ENCODE results near the gene ATP13A2.

The ATP13A2 gene

GRCh38 chr1:17004466-17005364 lies 7.0 kb downstream of the ATP13A2 start:
- no peak for DNase-seq (ENCODE audit: low read depth in 3 of 3)

GRCh38 chr1:17002524-17002902 lies 9.2 kb downstream of the ATP13A2 start:
- no peak for DNase-seq (ENCODE audit: low read depth in 3 of 3)

GRCh38 chr1:17001760-17002523 lies 9.8 kb downstream of the ATP13A2 start:
- DNase-seq (ENCODE audit: low read depth in 3 of 3) = no peak

DNA sequence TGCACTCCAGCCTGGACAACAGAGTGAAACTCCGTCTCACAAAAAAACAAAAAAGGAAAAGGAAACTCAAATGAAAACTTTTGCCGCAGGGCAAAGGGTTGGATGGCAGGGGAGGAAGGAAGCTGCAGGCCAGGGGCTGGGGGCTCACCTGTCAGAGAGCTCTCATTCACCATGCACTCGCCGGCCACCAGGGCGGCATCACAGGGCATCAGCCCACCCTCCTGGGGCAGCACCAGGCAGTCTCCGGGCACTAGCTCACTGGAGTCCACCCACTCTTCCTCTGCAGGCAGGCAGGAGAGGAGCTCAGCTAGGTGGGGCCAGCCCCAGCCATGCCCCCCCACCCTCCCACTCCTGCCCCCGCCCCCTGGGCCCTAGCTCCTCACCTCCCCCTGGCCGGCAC lies 11.9 kb downstream of the ATP13A2 start:
- DNase-seq (ENCODE audit: low read depth in 3 of 3) = no peak

GRCh38 chr1:16998589-16998988 lies 13.1 kb downstream of the ATP13A2 start:
- DNase-seq (ENCODE audit: low read depth in 3 of 3) = no peak

- DNase-seq (ENCODE audit: low read depth in 3 of 3) = no peak
Measured at GRCh38 chr1:16996845-16997244, 14.9 kb downstream of the ATP13A2 start.

DNA sequence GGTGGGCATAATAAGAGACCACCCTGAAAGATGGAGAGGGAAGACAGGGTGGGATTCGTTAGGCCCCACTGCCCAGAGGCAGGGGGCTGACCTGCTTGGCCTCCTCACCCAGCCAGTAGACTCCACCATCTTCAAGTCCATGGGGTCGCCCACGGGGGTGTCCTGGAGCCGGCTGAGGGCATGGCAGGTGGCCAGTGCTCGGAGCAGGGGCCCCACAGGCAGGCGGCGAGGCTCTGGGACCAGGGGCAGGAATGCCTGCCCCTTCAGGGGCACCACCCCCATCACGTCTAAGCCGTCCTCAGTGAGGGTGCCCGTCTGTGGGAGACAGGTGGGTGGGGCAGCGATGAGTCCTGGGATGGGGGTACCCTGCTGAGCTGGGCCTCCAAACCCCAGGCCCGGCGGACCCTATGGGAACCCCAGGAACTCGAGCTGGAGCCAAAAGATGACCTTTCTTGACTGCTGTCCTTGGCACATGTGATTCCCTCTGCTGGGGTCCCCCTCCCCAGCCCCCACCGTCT lies 18.1 kb downstream of the ATP13A2 start:
- DNase-seq (ENCODE audit: low read depth in 3 of 3) = no peak

DNA sequence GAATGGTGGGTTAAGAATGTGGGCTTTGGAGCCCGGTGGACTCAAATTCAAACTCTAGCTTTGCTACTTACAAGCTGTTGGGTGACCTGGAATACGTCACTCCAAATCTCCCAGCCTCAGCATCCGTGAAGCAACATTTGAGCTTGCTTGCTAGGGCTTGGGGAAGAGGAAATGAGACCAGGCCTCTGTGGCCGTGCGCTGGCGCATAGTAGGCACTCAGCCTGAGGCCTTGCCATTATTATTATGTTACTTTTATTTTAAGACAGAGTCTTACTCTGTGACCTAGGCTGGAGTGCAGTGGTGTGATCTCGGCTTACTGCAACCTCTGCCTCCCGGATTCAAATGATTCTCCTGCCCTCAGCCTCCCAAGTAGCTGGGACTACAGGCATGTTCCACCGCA lies 19.1 kb downstream of the ATP13A2 start:
- no peak for DNase-seq (ENCODE audit: low read depth in 3 of 3)

GRCh38 chr1:16992102-16992501 lies 19.6 kb downstream of the ATP13A2 start:
- no peak for DNase-seq (ENCODE audit: low read depth in 3 of 3)

- DNase-seq (ENCODE audit: low read depth in 3 of 3) = no peak
Measured at GRCh38 chr1:16991571-16991970, 20.2 kb downstream of the ATP13A2 start.

GRCh38 chr1:16989676-16990391 lies 21.9 kb downstream of the ATP13A2 start:
- no peak for DNase-seq (ENCODE audit: low read depth in 3 of 3)

GRCh38 chr1:16988210-16988609 lies 23.5 kb downstream of the ATP13A2 start:
- DNase-seq (ENCODE audit: low read depth in 3 of 3) = no peak

GRCh38 chr1:16986962-16987361 lies 24.8 kb downstream of the ATP13A2 start:
- DNase-seq (ENCODE audit: low read depth in 3 of 3) = no peak

DNA sequence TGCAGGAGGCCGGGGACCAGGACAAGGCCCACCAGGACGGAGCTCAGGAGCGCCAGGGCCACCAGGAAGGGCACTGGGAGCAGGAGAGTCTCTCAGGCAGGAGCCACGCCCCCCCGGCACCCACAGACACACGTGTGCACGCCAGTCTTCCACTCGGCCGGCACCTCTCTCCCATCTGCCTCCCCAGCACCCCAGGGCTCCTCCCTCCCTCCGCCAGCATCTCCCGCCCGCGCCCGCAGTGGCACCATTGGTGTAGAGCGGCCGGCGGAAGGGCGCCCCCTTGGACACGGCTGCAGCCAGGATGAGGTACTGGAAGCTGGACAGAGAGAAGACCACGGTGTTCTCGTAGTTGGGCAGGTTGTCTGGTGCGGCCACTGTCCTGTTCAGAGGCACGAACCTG lies 25.2 kb downstream of the ATP13A2 start:
- no peak for DNase-seq (ENCODE audit: low read depth in 3 of 3)

- DNase-seq (ENCODE audit: low read depth in 3 of 3) = no peak
Measured at GRCh38 chr1:16986113-16986512, 25.6 kb downstream of the ATP13A2 start.

DNA sequence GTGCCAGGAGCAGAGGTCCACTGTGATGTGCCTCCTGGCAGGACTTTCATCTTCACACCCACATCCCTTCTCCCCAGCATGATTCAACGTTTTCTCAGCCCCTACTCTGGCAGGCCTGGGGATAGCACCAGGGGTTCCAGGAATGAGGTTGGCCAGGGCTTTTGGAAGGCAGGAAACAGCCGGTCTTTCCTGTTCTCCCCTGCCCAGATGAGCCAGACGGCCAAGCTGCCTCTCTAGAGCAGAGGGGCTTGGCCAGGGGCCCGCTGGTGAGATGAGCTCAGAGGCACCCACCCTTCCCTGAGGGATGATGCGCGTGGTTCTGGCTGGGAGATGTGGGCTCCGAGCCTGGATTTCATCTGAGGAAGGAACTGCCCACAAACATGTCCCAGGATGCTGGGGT lies 27.0 kb downstream of the ATP13A2 start:
- DNase-seq (ENCODE audit: low read depth in 3 of 3) = no peak

GRCh38 chr1:16983649-16984048 lies 28.1 kb downstream of the ATP13A2 start:
- DNase-seq (ENCODE audit: low read depth in 3 of 3) = no peak

DNA sequence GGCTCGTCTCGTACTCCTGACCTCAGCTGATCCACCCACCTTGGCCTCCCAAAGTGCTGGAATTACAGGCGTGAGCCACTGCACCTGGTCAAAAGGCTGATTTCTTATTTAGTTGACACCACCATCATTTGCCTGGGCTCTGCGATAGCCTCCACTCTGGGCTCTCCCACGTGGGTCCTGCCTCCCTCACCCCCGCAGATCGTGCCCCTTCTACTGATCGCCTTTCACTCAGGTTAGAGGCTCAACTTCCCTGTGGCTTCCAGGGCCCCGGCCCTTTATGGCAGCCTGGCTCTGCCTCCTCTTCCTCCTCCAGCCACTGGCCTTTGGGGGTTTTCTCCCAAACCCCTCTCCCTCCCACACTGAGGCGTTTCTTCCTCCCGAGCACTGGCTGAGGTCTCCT lies 28.8 kb downstream of the ATP13A2 start:
- no peak for DNase-seq (ENCODE audit: low read depth in 3 of 3)

GRCh38 chr1:16981269-16981849 lies 30.4 kb downstream of the ATP13A2 start:
- no peak for DNase-seq (ENCODE audit: low read depth in 3 of 3)

GRCh38 chr1:16980473-16981268 lies 31.1 kb downstream of the ATP13A2 start, which contains the start of gene MFAP2:
MFAP2 (minus strand) TSS chr1:16980620; CDS start chr1:16978273, 2,347 bp downstream.
- no peak for DNase-seq (ENCODE audit: low read depth in 3 of 3)

Measured in stimulated activated CD4-positive, alpha-beta T cell treated with anti-CD3 and anti-CD28 coated beads, TNF-alpha, amount 100 ng/mL, for 24 hours (primary cell).